ENCODE measurements around the gene ZC2HC1B. TPM values are rescaled to one million over a fixed set of nuclear protein-coding genes. Genes with fewer than 3 reads are reported as not detected.

The ZC2HC1B gene
- total and polyA plus RNA-seq, 10 of the 15 experiments (the other 5 are each of a cell fraction or from before 2014, with no cell fraction given): 0.09 to 0.36 (median 0.31) TPM; not detected in 5

DNA sequence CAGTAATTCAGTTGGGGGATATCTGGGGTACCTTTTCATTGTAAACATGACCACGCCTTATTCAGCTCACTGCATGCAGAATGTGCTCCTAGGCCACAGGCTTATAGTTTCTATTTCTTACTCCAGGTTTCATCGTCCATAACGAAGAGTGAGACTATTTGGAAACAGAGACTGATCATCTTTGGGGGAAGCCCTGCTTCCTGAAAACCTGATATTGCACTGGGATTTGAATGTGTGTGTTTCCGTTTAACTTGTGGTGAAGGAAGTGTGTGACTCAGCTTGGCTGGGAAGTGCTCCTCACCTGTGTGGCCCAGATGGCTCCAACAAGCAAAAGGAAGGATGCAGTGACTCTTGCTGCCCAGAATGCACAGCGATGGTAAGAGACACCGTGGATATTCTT, 40.7 kb upstream of the ZC2HC1B start:
- CTCF ChIA-PET: no interaction called here

More for the DNA sequence above, 40.7 kb upstream of the ZC2HC1B start:
- H4K20me1 ChIP-seq (ENCODE audit: control insufficient read depth, insufficient read depth): no peaks in the 10 kb centered on the region
- TF ChIP-seq, protein P1, sequence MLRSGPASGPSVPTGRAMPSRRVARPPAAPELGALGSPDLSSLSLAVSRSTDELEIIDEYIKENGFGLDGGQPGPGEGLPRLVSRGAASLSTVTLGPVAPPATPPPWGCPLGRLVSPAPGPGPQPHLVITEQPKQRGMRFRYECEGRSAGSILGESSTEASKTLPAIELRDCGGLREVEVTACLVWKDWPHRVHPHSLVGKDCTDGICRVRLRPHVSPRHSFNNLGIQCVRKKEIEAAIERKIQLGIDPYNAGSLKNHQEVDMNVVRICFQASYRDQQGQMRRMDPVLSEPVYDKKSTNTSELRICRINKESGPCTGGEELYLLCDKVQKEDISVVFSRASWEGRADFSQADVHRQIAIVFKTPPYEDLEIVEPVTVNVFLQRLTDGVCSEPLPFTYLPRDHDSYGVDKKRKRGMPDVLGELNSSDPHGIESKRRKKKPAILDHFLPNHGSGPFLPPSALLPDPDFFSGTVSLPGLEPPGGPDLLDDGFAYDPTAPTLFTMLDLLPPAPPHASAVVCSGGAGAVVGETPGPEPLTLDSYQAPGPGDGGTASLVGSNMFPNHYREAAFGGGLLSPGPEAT (IDR thresholded peaks at IDR 0.05; ENCODE audit: low read depth): no peak
- TF ChIP-seq SMC3 (IDR thresholded peaks at IDR 0.05; ENCODE audit: borderline replicate concordance, low read length) (no peak), NBN (IDR thresholded peaks at IDR 0.05) (no peak), CBX3 (IDR thresholded peaks at IDR 0.05; ENCODE audit: borderline replicate concordance, low read depth) (no peak), SREBF2 (IDR thresholded peaks at IDR 0.05; ENCODE audit: low read length) (no peak), NFYB (IDR thresholded peaks at IDR 0.05; ENCODE audit: insufficient read depth, low read depth, low read length) (no peak), IRF4 (IDR thresholded peaks at IDR 0.05; ENCODE audit: low read depth, low read length) (no peak), HCFC1 (IDR thresholded peaks at IDR 0.05; ENCODE audit: low read length) (no peak), ZNF622 (IDR thresholded peaks at IDR 0.05) (no peak), YY1 (IDR thresholded peaks at IDR 0.05; ENCODE audit: low read depth, low read length) (no peak), POLR2AphosphoS2 (IDR thresholded peaks at IDR 0.05; ENCODE audit: low read depth, low read length) (no peak), RBBP5 (conservative IDR thresholded peaks at IDR 0.05) (no peak), NFIC (IDR thresholded peaks at IDR 0.05; ENCODE audit: low read depth, low read length) (no peak), NR2F1 (conservative IDR thresholded peaks at IDR 0.05) (no peak)
- TF ChIP-seq, protein P2, sequence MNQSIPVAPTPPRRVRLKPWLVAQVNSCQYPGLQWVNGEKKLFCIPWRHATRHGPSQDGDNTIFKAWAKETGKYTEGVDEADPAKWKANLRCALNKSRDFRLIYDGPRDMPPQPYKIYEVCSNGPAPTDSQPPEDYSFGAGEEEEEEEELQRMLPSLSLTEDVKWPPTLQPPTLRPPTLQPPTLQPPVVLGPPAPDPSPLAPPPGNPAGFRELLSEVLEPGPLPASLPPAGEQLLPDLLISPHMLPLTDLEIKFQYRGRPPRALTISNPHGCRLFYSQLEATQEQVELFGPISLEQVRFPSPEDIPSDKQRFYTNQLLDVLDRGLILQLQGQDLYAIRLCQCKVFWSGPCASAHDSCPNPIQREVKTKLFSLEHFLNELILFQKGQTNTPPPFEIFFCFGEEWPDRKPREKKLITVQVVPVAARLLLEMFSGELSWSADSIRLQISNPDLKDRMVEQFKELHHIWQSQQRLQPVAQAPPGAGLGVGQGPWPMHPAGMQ (IDR thresholded peaks at IDR 0.05; ENCODE audit: borderline replicate concordance): no peak
- TF ChIP-seq, protein P3, sequence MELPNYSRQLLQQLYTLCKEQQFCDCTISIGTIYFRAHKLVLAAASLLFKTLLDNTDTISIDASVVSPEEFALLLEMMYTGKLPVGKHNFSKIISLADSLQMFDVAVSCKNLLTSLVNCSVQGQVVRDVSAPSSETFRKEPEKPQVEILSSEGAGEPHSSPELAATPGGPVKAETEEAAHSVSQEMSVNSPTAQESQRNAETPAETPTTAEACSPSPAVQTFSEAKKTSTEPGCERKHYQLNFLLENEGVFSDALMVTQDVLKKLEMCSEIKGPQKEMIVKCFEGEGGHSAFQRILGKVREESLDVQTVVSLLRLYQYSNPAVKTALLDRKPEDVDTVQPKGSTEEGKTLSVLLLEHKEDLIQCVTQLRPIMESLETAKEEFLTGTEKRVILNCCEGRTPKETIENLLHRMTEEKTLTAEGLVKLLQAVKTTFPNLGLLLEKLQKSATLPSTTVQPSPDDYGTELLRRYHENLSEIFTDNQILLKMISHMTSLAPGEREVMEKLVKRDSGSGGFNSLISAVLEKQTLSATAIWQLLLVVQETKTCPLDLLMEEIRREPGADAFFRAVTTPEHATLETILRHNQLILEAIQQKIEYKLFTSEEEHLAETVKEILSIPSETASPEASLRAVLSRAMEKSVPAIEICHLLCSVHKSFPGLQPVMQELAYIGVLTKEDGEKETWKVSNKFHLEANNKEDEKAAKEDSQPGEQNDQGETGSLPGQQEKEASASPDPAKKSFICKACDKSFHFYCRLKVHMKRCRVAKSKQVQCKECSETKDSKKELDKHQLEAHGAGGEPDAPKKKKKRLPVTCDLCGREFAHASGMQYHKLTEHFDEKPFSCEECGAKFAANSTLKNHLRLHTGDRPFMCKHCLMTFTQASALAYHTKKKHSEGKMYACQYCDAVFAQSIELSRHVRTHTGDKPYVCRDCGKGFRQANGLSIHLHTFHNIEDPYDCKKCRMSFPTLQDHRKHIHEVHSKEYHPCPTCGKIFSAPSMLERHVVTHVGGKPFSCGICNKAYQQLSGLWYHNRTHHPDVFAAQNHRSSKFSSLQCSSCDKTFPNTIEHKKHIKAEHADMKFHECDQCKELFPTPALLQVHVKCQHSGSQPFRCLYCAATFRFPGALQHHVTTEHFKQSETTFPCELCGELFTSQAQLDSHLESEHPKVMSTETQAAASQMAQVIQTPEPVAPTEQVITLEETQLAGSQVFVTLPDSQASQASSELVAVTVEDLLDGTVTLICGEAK (IDR thresholded peaks at IDR 0.05; ENCODE audit: borderline replicate concordance): no peak
- TF ChIP-seq, protein P4, sequence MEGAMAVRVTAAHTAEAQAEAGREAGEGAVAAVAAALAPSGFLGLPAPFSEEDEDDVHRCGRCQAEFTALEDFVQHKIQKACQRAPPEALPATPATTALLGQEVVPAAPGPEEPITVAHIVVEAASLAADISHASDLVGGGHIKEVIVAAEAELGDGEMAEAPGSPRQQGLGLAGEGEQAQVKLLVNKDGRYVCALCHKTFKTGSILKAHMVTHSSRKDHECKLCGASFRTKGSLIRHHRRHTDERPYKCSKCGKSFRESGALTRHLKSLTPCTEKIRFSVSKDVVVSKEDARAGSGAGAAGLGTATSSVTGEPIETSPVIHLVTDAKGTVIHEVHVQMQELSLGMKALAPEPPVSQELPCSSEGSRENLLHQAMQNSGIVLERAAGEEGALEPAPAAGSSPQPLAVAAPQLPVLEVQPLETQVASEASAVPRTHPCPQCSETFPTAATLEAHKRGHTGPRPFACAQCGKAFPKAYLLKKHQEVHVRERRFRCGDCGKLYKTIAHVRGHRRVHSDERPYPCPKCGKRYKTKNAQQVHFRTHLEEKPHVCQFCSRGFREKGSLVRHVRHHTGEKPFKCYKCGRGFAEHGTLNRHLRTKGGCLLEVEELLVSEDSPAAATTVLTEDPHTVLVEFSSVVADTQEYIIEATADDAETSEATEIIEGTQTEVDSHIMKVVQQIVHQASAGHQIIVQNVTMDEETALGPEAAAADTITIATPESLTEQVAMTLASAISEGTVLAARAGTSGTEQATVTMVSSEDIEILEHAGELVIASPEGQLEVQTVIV (IDR thresholded peaks at IDR 0.05; ENCODE audit: borderline replicate concordance, partially characterized antibody): no peak
- H3K4me3 ChIP-seq: no peak overlapping the region
- H3K79me2 ChIP-seq (ENCODE audit: control insufficient read depth, insufficient read depth, low read length): no peaks in the 10 kb centered on the region
- in situ Hi-C loops (cut with MboI) (no loop called here), intact Hi-C loops (cut with micrococcal nuclease; ENCODE audit: unreplicated experiment) (no loop called here)
- 58% methylated on average over 6 of the region's 6 CpGs for WGBS (ENCODE audit: insufficient coverage, insufficient replicate concordance, low lambda C conversion rate, missing lambda C conversion rate)
- H2AFZ ChIP-seq (ENCODE audit: control insufficient read depth, low read depth, low read length): no peak overlapping the region
- no peak overlapping the region for H3K4me2 ChIP-seq (ENCODE audit: control insufficient read depth, insufficient read depth)
- H3K36me3 ChIP-seq (ENCODE audit: control insufficient read depth in 2 of 2, insufficient read depth in 2 of 2, low read length in 1 of 2): no peaks in the 10 kb centered on the region
- ChIA-PET POLR2A (no interaction called here), SMC1A (ENCODE audit: uncharacterized antibody, unreplicated experiment) (no interaction called here), RAD21 (ENCODE audit: unreplicated experiment) (no interaction called here)
- H3K27ac ChIP-seq (ENCODE audit: control insufficient read depth, insufficient read depth): no peak overlapping the region
- FAIRE-seq: no peak
- no peaks in the 10 kb centered on the region for H3K4me1 ChIP-seq (ENCODE audit: control insufficient read depth, insufficient read depth, low read length)
- no peaks in the 10 kb centered on the region for H3K27me3 ChIP-seq (replicated peaks in 1 of 2; ENCODE audit: control insufficient read depth in 2 of 2, insufficient read depth in 2 of 2, low read length in 1 of 2)
- no peaks in the 10 kb centered on the region for H3K9me3 ChIP-seq (replicated peaks; ENCODE audit: control insufficient read depth, insufficient read depth, low read length)
- ATAC-seq: no peak
- DNase-seq (ENCODE audit: low read depth, low spot score): no peak
- no peak overlapping the region for H3K9ac ChIP-seq (ENCODE audit: control insufficient read depth, insufficient read depth, low read length)
- BruUV-seq (replicated peaks): no TSS peak
